K562 (cell line): Measurements from ENCODE around the gene RAB12. TPM values are rescaled to one million over a fixed set of nuclear protein-coding genes. Genes with fewer than 3 reads are reported as not detected.

Experiments
- ATAC-seq: fragments of 200-7000 bp; cut with Tn5 transposase; 3 replicates; pipeline ENCODE4 v1.9.1; 2020; ENCODE audit warnings: moderate library complexity
- BruUV-seq: library from RNA; stranded (reverse); fragments of 400-500 nt; replicated peaks from 2 replicates; lab custom pipeline; 2021; lab: Mats Ljungman, UMichigan
- CTCF ChIA-PET: fragments of 300-600 bp; formaldehyde crosslinking; extraction: SDS; loops from one replicate; lab custom pipeline; 2021; ENCODE audit warnings: low intra/inter-chr PET ratio; lab: Yijun Ruan, JAX
- POLR2A ChIA-PET: fragments of 300-600, 350-650 bp; sonication (Branson Sonifier 250); formaldehyde crosslinking; extraction: SDS; loops from one replicate; lab custom pipeline; 2021; ENCODE audit warnings: antibody characterized with exemption, inconsistent platforms; lab: Yijun Ruan, JAX
- DNase-seq, 4 experiments: peaks; one replicate each; pipeline versions ENCODE4 v3.0.0 to v3.0.0-alpha.2; 2011 to 2018; ENCODE audit warnings: low spot score in 3 of 4, mixed read lengths in 3 of 4; ENCODE audit errors: extremely low read depth in 1 of 4
- FAIRE-seq: peaks from 2 replicates; lab custom pipeline; 2011; peaks lifted over from hg19 to GRCh38; lab: Jason Lieb, UNC
- H2AFZ ChIP-seq: 2 replicates; pipeline ENCODE4 v1.6.0; 2011; ENCODE audit warnings: low read depth, low read length, control low read depth, inconsistent platforms
- H3K27ac ChIP-seq: fragments of 200-600 bp; 3 replicates; pipeline ENCODE4 v1.8.0; 2011; ENCODE audit warnings: low read depth, mild to moderate bottlenecking, control low read depth, inconsistent platforms, low read length, moderate library complexity, mixed read lengths; ENCODE audit errors: extremely low read depth
- H3K27me3 ChIP-seq, 2 experiments: fragments of 300-600 bp in 1 of 2; 2 replicates in 1 of 2; 3 replicates in 1 of 2; pipeline versions ENCODE4 v1.6.0 to v1.8.0; 2011; ENCODE audit warnings: inconsistent platforms in 2 of 2, low read length in 2 of 2, mild to moderate bottlenecking in 1 of 2, mixed read lengths in 1 of 2, moderate library complexity in 1 of 2; ENCODE audit not compliant: control insufficient read depth in 2 of 2, insufficient read depth in 2 of 2
- H3K36me3 ChIP-seq: fragments of 300-600 bp; 3 replicates; pipeline ENCODE4 v1.8.0; 2011; ENCODE audit warnings: mild to moderate bottlenecking, low read length, inconsistent platforms; ENCODE audit not compliant: control insufficient read depth, insufficient read depth
- H3K4me1 ChIP-seq, 2 experiments: fragments of 200-600 bp in 1 of 2; replicated peaks in 1 of 2; 2 replicates in 1 of 2; 3 replicates in 1 of 2; pipeline versions ENCODE4 v1.5.1 to v1.8.0; 2011; ENCODE audit warnings: inconsistent platforms in 2 of 2, low read length in 2 of 2, mild to moderate bottlenecking in 1 of 2, mixed read lengths in 1 of 2, moderate library complexity in 1 of 2; ENCODE audit not compliant: control insufficient read depth in 2 of 2, insufficient read depth in 2 of 2
- H3K4me2 ChIP-seq: 2 replicates; pipeline ENCODE4 v1.6.1; 2011; ENCODE audit warnings: low read length, control low read depth, inconsistent platforms, mixed read lengths; ENCODE audit not compliant: insufficient read depth
- H3K4me3 ChIP-seq: fragments of 200-600 bp; sonication (generic), shearing (Covaris generic); 2 replicates; pipeline ENCODE4 v1.5.1; 2016; ENCODE audit warnings: control low read depth, inconsistent platforms
- H3K79me2 ChIP-seq: fragments of 200-600 bp; 3 replicates; pipeline ENCODE4 v1.8.0; 2011; ENCODE audit warnings: low read length, inconsistent platforms; ENCODE audit not compliant: control insufficient read depth, insufficient read depth
- H3K9ac ChIP-seq, 2 experiments: 2 replicates each; pipeline versions ENCODE4 v1.6.0 to v1.6.1; 2011; ENCODE audit warnings: low read depth in 2 of 2, low read length in 2 of 2, control low read depth in 1 of 2, inconsistent platforms in 1 of 2, mild to moderate bottlenecking in 1 of 2, mixed read lengths in 1 of 2; ENCODE audit not compliant: insufficient read depth in 1 of 2
- H3K9me1 ChIP-seq: one replicate; pipeline ENCODE4 v1.6.0; 2011; ENCODE audit warnings: inconsistent platforms, mild to moderate bottlenecking, low read length, moderate library complexity; ENCODE audit not compliant: control insufficient read depth, insufficient read depth
- H3K9me3 ChIP-seq: replicated peaks from 2 replicates; pipeline ENCODE4 v1.5.1; 2011; ENCODE audit warnings: low read depth, low read length, inconsistent platforms; ENCODE audit not compliant: control insufficient read depth, insufficient read depth
- H4K20me1 ChIP-seq: replicated peaks from 2 replicates; pipeline ENCODE4 v1.6.1; 2011; ENCODE audit warnings: low read length, inconsistent platforms, mixed read lengths; ENCODE audit not compliant: control insufficient read depth, insufficient read depth
- C11orf30 ChIP-seq: fragments of 450-650 bp; IDR thresholded peaks from 2 replicates; pipeline ENCODE4 v1.6.1; 2016; ENCODE audit warnings: low read depth, mild to moderate bottlenecking
- HOXB6 ChIP-seq: fragments of 250-450 bp; sonication (Bioruptor Pico); IDR thresholded peaks from 2 replicates; pipeline ENCODE4 v1.5.1; 2022; ENCODE audit warnings: mild to moderate bottlenecking, borderline replicate concordance
- MCM5 ChIP-seq: fragments of 450-650 bp; IDR thresholded peaks from 2 replicates; pipeline ENCODE4 v1.6.1; 2016; ENCODE audit warnings: low read depth
- TRIM25 ChIP-seq: fragments of 450-650 bp; IDR thresholded peaks from 2 replicates; pipeline ENCODE4 v1.7.0; 2016; ENCODE audit warnings: borderline replicate concordance
- ZNF3 ChIP-seq: fragments of 250-450 bp; sonication (Bioruptor Pico); IDR thresholded peaks from 2 replicates; pipeline ENCODE4 v1.5.0; 2021; ENCODE audit warnings: mild to moderate bottlenecking, moderate library complexity
- WGBS: fragments of 100-300 bp; shearing (Covaris generic); methylation state at CpG from one replicate; pipeline ENCODE4 v1.1.6; 2016; ENCODE audit warnings: low coverage, mixed read lengths; ENCODE audit not compliant: insufficient coverage; ENCODE audit errors: missing lambda C conversion rate; 5-methylcytosine and 5-hydroxymethylcytosine counted together
- in situ Hi-C: fragments of 300-500 bp; cut with MboI; formaldehyde crosslinking; loops from 4 replicates; pipeline ENCODE4 v1.15.0; 2018; ENCODE audit warnings: inconsistent platforms, mixed read lengths
- intact Hi-C: fragments of 100-400 bp; cut with micrococcal nuclease; formaldehyde crosslinking; loops from 2 replicates; pipeline ENCODE4 v1.14.2; 2022
- polyA plus RNA-seq, 8 experiments: library from polyadenylated mRNA; depleted of rRNA in 4 of 8; stranded (reverse) in 5 of 8; unstranded in 3 of 8; fragments of >200 nt; fragmentation: Nextera tagmentation in 2 of 8; fragmentation: Illumina TruSeq in 1 of 8; extraction: Ambion mirVana in 2 of 8; extraction: Trizol in 1 of 8; gene quantifications; 2 replicates each; pipeline versions ENCODE4 v1.2.1 to v1.2.3, GENCODE V29; 2011 to 2014; ENCODE audit warnings: inconsistent platforms in 1 of 8, missing spikeins in 1 of 8
- total RNA-seq, 7 experiments: library from RNA; depleted of rRNA in 6 of 7; stranded (reverse); fragments of >200 nt in 6 of 7; fragmentation: Illumina TruSeq in 2 of 7; extraction: Trizol in 2 of 7; gene quantifications; 2 replicates each; pipeline versions ENCODE4 v1.2.1 to v1.2.3, GENCODE V29; 2011 to 2021; ENCODE audit warnings: low replicate concordance in 1 of 7
- TF ChIP-seq, protein P1 (sequence below): sonication (generic); formaldehyde crosslinking; IDR thresholded peaks from 2 replicates; pipeline ENCODE4 v1.8.0; 2022; ENCODE audit warnings: missing genetic modification reagents, mild to moderate bottlenecking, moderate library complexity, borderline replicate concordance
- TF ChIP-seq, protein P2 (sequence below): sonication (generic); formaldehyde crosslinking; IDR thresholded peaks from 2 replicates; pipeline ENCODE4 v1.8.0; 2023; ENCODE audit warnings: mild to moderate bottlenecking, missing genetic modification reagents
- TF ChIP-seq, protein P3 (sequence below): fragments of 450-650 bp; conservative IDR thresholded peaks from 2 replicates; pipeline ENCODE4 v1.6.1; 2016; ENCODE audit warnings: missing genetic modification characterization, low read depth, mild to moderate bottlenecking, missing compliant biosample characterization, moderate library complexity

The RAB12 gene
- total and polyA plus RNA-seq, 9 of the 15 experiments (the other 6 are each of a cell fraction or from before 2014, with no cell fraction given), result 0.48 to 21.6 (median 18.8) TPM

DNA sequence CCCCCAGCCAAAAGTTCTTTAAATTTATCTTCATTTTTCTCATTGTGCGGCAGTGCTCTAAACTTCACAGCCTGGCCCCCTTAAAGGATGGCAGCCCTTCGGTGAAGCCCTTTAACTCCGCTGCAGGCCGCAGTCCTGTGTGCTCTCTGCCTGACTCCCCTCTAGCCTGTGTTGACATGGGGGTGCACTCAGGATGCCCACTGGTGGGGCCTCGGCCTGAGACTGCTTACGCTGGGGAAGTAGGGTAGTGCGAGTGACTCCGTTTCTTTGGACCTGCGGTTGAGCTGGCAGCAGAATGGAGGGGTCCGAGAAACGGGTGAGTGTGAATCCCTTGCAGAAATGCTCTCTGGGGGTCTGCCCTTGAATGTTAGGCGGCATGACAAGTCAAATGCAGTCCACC, 5.6 kb downstream of the RAB12 start:
- ChIA-PET CTCF (no interaction called here), POLR2A (interaction anchor here (0.7 to 1.5 kb wide), 6 partner anchors 10 to 416 kb away, joined by 3 to 8 read pairs (median 3); no protein-coding TSS in a partner anchor)
- no peak overlapping the region for H2AFZ ChIP-seq
- no peaks in the 10 kb centered on the region for H3K9me1 ChIP-seq
- H4K20me1 ChIP-seq, result peaks cover 12% of the 10 kb centered on the region; the same call in 1 of the 2 replicates
- H3K4me1 ChIP-seq, result peaks cover 14 to 23% of the 10 kb centered on the region in 2 experiments
- intact Hi-C loops (no loop called here), in situ Hi-C loops (no loop called here)
- H3K27ac ChIP-seq, result peak overlapping the region; percentile 30; the same call in 2 of the 3 replicates
- WGBS, result 87% methylated on average over 12 of the region's 12 CpGs
- FAIRE-seq (no peak), DNase-seq (no peak), ATAC-seq (peak; percentile 13; the same call in 2 of the 3 replicates)
- peaks cover 96% of the 10 kb centered on the region for H3K79me2 ChIP-seq
- H3K9me3 ChIP-seq, result no peaks in the 10 kb centered on the region
- H3K4me2 ChIP-seq, result 0 out of 2 replicates have a peak overlapping the region, but pooled peaks have one; percentile 19
- no peaks in the 10 kb centered on the region for H3K27me3 ChIP-seq
- BruUV-seq, result no TSS peak
- peak overlapping the region in 1 of 2 experiments; percentile 76; a peak in 2 of 4 replicates for H3K9ac ChIP-seq
- H3K4me3 ChIP-seq, result no peak overlapping the region
- H3K36me3 ChIP-seq, result peaks cover 23% of the 10 kb centered on the region; the same call in 2 of the 3 replicates
- TF ChIP-seq MCM5, result no peak
- no peak for TF ChIP-seq HOXB6 (CRISPR knock-in tag)
- TF ChIP-seq, protein P1, sequence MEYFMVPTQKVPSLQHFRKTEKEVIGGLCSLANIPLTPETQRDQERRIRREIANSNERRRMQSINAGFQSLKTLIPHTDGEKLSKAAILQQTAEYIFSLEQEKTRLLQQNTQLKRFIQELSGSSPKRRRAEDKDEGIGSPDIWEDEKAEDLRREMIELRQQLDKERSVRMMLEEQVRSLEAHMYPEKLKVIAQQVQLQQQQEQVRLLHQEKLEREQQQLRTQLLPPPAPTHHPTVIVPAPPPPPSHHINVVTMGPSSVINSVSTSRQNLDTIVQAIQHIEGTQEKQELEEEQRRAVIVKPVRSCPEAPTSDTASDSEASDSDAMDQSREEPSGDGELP, result peak; percentile 29; the same call in 1 of the 2 replicates
- no peak for TF ChIP-seq ZNF3 (CRISPR knock-in tag)
- TF ChIP-seq, protein P2, sequence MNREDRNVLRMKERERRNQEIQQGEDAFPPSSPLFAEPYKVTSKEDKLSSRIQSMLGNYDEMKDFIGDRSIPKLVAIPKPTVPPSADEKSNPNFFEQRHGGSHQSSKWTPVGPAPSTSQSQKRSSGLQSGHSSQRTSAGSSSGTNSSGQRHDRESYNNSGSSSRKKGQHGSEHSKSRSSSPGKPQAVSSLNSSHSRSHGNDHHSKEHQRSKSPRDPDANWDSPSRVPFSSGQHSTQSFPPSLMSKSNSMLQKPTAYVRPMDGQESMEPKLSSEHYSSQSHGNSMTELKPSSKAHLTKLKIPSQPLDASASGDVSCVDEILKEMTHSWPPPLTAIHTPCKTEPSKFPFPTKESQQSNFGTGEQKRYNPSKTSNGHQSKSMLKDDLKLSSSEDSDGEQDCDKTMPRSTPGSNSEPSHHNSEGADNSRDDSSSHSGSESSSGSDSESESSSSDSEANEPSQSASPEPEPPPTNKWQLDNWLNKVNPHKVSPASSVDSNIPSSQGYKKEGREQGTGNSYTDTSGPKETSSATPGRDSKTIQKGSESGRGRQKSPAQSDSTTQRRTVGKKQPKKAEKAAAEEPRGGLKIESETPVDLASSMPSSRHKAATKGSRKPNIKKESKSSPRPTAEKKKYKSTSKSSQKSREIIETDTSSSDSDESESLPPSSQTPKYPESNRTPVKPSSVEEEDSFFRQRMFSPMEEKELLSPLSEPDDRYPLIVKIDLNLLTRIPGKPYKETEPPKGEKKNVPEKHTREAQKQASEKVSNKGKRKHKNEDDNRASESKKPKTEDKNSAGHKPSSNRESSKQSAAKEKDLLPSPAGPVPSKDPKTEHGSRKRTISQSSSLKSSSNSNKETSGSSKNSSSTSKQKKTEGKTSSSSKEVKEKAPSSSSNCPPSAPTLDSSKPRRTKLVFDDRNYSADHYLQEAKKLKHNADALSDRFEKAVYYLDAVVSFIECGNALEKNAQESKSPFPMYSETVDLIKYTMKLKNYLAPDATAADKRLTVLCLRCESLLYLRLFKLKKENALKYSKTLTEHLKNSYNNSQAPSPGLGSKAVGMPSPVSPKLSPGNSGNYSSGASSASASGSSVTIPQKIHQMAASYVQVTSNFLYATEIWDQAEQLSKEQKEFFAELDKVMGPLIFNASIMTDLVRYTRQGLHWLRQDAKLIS (CRISPR knock-in tag), result no peak
- TF ChIP-seq, protein P3, sequence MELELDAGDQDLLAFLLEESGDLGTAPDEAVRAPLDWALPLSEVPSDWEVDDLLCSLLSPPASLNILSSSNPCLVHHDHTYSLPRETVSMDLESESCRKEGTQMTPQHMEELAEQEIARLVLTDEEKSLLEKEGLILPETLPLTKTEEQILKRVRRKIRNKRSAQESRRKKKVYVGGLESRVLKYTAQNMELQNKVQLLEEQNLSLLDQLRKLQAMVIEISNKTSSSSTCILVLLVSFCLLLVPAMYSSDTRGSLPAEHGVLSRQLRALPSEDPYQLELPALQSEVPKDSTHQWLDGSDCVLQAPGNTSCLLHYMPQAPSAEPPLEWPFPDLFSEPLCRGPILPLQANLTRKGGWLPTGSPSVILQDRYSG (tag), result no peak
- no peak for TF ChIP-seq TRIM25
- TF ChIP-seq C11orf30, result no peak
